Neuronal stem cell (in vitro differentiated cells): Measurements from ENCODE around the gene GNG12.

Experiments used
- DNase-seq: peaks from one replicate; pipeline ENCODE4 v3.0.0-alpha.2; 2013; ENCODE audit warnings: low spot score
- H2AFZ ChIP-seq: one replicate; pipeline ENCODE4 v1.6.1; 2013; ENCODE audit warnings: mild to moderate bottlenecking, low read length, inconsistent platforms
- H2AK5ac ChIP-seq: 2 replicates; pipeline ENCODE4 v1.6.1; 2013; ENCODE audit warnings: low read depth, mild to moderate bottlenecking, inconsistent platforms, low read length, moderate library complexity, mixed read lengths
- H2BK120ac ChIP-seq: 2 replicates; pipeline ENCODE4 v1.6.1; 2013; ENCODE audit warnings: low read depth, mild to moderate bottlenecking, inconsistent platforms, low read length, moderate library complexity, mixed read lengths
- H2BK12ac ChIP-seq: one replicate; pipeline ENCODE4 v1.6.1; 2013; ENCODE audit warnings: low read length, inconsistent platforms
- H2BK15ac ChIP-seq: 2 replicates; pipeline ENCODE4 v1.6.1; 2013; ENCODE audit warnings: mild to moderate bottlenecking, low read length, inconsistent platforms, mixed read lengths
- H2BK5ac ChIP-seq: one replicate; pipeline ENCODE4 v1.6.1; 2013; ENCODE audit warnings: inconsistent platforms, mild to moderate bottlenecking, low read length, moderate library complexity
- H3K14ac ChIP-seq: one replicate; pipeline ENCODE4 v1.6.1; 2013; ENCODE audit warnings: low read length, inconsistent platforms
- H3K18ac ChIP-seq: 2 replicates; pipeline ENCODE4 v1.6.1; 2013; ENCODE audit warnings: low read length, inconsistent platforms
- H3K23ac ChIP-seq: 2 replicates; pipeline ENCODE4 v1.6.1; 2013; ENCODE audit warnings: low read depth, mild to moderate bottlenecking, mixed read lengths, low read length, inconsistent platforms; ENCODE audit not compliant: poor library complexity
- H3K27ac ChIP-seq: replicated peaks from 3 replicates; pipeline ENCODE4 v1.5.1; 2013; ENCODE audit warnings: low read length, inconsistent platforms
- H3K27me3 ChIP-seq, 3 experiments: 2 replicates each; pipeline ENCODE4 v1.6.1; 2013; ENCODE audit warnings: low read length in 3 of 3, mild to moderate bottlenecking in 2 of 3, inconsistent platforms in 1 of 3, low read depth in 1 of 3, mixed read lengths in 1 of 3, moderate library complexity in 1 of 3; ENCODE audit not compliant: control insufficient read depth in 3 of 3, insufficient read depth in 3 of 3
- H3K36me3 ChIP-seq, 2 donors: replicated peaks in 1 of 2; 2 replicates each; pipeline ENCODE4 v1.6.1; 2013; ENCODE audit warnings: low read length in 2 of 2; ENCODE audit not compliant: control insufficient read depth in 2 of 2, insufficient read depth in 2 of 2
- H3K4ac ChIP-seq: 2 replicates; pipeline ENCODE4 v1.6.1; 2013; ENCODE audit warnings: inconsistent platforms, mild to moderate bottlenecking, low read length, moderate library complexity
- H3K4me1 ChIP-seq, 2 donors: 1 replicate in 1 of 2; 2 replicates in 1 of 2; pipeline ENCODE4 v1.6.1; 2013; ENCODE audit warnings: low read length in 2 of 2, low read depth in 1 of 2; ENCODE audit not compliant: control insufficient read depth in 2 of 2, insufficient read depth in 1 of 2
- H3K4me2 ChIP-seq: one replicate; pipeline ENCODE4 v1.6.1; 2013; ENCODE audit warnings: mild to moderate bottlenecking, low read length, inconsistent platforms; ENCODE audit not compliant: insufficient read depth, poor library complexity, severe bottlenecking
- H3K4me3 ChIP-seq, 2 donors: 2 replicates each; pipeline ENCODE4 v1.5.1; 2013; ENCODE audit warnings: low read length in 2 of 2, mild to moderate bottlenecking in 2 of 2, inconsistent platforms in 1 of 2, moderate library complexity in 1 of 2
- H3K79me1 ChIP-seq: one replicate; pipeline ENCODE4 v1.6.1; 2013; ENCODE audit warnings: low read depth, mild to moderate bottlenecking, inconsistent platforms, low read length, moderate library complexity
- H3K9ac ChIP-seq: one replicate; pipeline ENCODE4 v1.6.1; 2013; ENCODE audit warnings: mild to moderate bottlenecking, low read depth, low read length, inconsistent platforms; ENCODE audit not compliant: poor library complexity
- H3K9me3 ChIP-seq, 2 donors: replicated peaks in 1 of 2; 2 replicates each; pipeline versions ENCODE3 to v1.6.1; 2013; ENCODE audit warnings: low read length in 2 of 2, mild to moderate bottlenecking in 2 of 2, inconsistent platforms in 1 of 2, low read depth in 1 of 2, mixed read lengths in 1 of 2, moderate library complexity in 1 of 2; ENCODE audit not compliant: control insufficient read depth in 2 of 2, insufficient read depth in 1 of 2
- H4K8ac ChIP-seq: one replicate; pipeline ENCODE4 v1.6.1; 2013; ENCODE audit warnings: low read depth, mild to moderate bottlenecking, inconsistent platforms, low read length, moderate library complexity
- H4K91ac ChIP-seq: one replicate; pipeline ENCODE4 v1.6.1; 2013; ENCODE audit warnings: low read length, low read depth, mild to moderate bottlenecking, inconsistent platforms; ENCODE audit not compliant: poor library complexity
- WGBS, 2 donors: extraction: QIAGEN DNeasy Blood & Tissue Kit; methylation state at CpG; one replicate each; pipeline ENCODE4 v1.1.7; 2013; ENCODE audit warnings: missing lambda C conversion rate in 2 of 2, mixed read lengths in 1 of 2; ENCODE audit not compliant: insufficient read length in 2 of 2, insufficient replicate concordance in 1 of 2; ENCODE audit errors: extremely low coverage in 2 of 2; 5-methylcytosine and 5-hydroxymethylcytosine counted together

GNG12 gene

GRCh38 chr1:67759066-67759465 lies 74.2 kb downstream of the GNG12 start:
- no peaks in the 10 kb centered on the region for H3K9me3 ChIP-seq
- no peak overlapping the region for H3K4me3 ChIP-seq
- no peak overlapping the region for H3K23ac ChIP-seq
- peaks cover 0 to 2% of the 10 kb centered on the region in 2 donors for H3K4me1 ChIP-seq
- H2AFZ ChIP-seq = no peak overlapping the region
- H3K14ac ChIP-seq = no peak overlapping the region
- H3K4me2 ChIP-seq = no peak overlapping the region
- no peak overlapping the region for H3K18ac ChIP-seq
- no peaks in the 10 kb centered on the region for H3K36me3 ChIP-seq
- H4K91ac ChIP-seq = no peak overlapping the region
- H3K27me3 ChIP-seq = no peaks in the 10 kb centered on the region
- no peak overlapping the region for H2BK15ac ChIP-seq
- H2AK5ac ChIP-seq = no peak overlapping the region
- no CpG with 5 or more reads among the region's 3 CpGs for WGBS, 2 donors
- no peak overlapping the region for H2BK5ac ChIP-seq
- H3K27ac ChIP-seq = no peak overlapping the region
- no peak overlapping the region for H4K8ac ChIP-seq
- no peak overlapping the region for H3K4ac ChIP-seq
- DNase-seq = no peak
- no peaks in the 10 kb centered on the region for H3K79me1 ChIP-seq
- H2BK120ac ChIP-seq = no peak overlapping the region
- no peak overlapping the region for H2BK12ac ChIP-seq
- H3K9ac ChIP-seq = no peak overlapping the region

- H3K23ac ChIP-seq = no peak overlapping the region
- H3K27ac ChIP-seq = no peak overlapping the region
- H3K9me3 ChIP-seq = no peaks in the 10 kb centered on the region
- no peak overlapping the region for H2BK5ac ChIP-seq
- H2AFZ ChIP-seq = no peak overlapping the region
- no peak overlapping the region for H3K9ac ChIP-seq
- peaks cover 0 to 11% of the 10 kb centered on the region in 2 donors for H3K4me1 ChIP-seq
- no peak overlapping the region for H3K14ac ChIP-seq
- H3K79me1 ChIP-seq = no peaks in the 10 kb centered on the region
- no peak overlapping the region for H4K8ac ChIP-seq
- no peak overlapping the region for H3K4ac ChIP-seq
- H2BK120ac ChIP-seq = no peak overlapping the region
- H3K36me3 ChIP-seq = no peaks in the 10 kb centered on the region
- no peak overlapping the region for H2BK15ac ChIP-seq
- no peak overlapping the region for H3K18ac ChIP-seq
- no peak overlapping the region for H2BK12ac ChIP-seq
- H3K27me3 ChIP-seq = no peaks in the 10 kb centered on the region
- H2AK5ac ChIP-seq = no peak overlapping the region
- H4K91ac ChIP-seq = no peak overlapping the region
- DNase-seq = no peak
- H3K4me2 ChIP-seq = no peak overlapping the region
- no peak overlapping the region for H3K4me3 ChIP-seq
- WGBS, 2 donors = no CpG with 5 or more reads among the region's 2 CpGs
Measured at GRCh38 chr1:67755619-67756018, 77.6 kb downstream of the GNG12 start.

- Histone ChIP-seq H3K79me1 (no peaks in the 10 kb centered on the region), H3K27me3 (no peaks in the 10 kb centered on the region), H2BK5ac (no peak overlapping the region), H3K23ac (no peak overlapping the region), H4K91ac (no peak overlapping the region), H3K4me1 (peaks cover 3 to 13% of the 10 kb centered on the region in 2 donors), H2BK12ac (no peak overlapping the region), H3K36me3 (no peaks in the 10 kb centered on the region), H2AK5ac (no peak overlapping the region), H3K14ac (no peak overlapping the region), H2BK15ac (no peak overlapping the region), H2BK120ac (no peak overlapping the region), H3K4me2 (no peak overlapping the region), H3K4me3 (no peak overlapping the region), H2AFZ (no peak overlapping the region), H3K4ac (no peak overlapping the region), H3K18ac (no peak overlapping the region), H3K9me3 (no peaks in the 10 kb centered on the region), H3K27ac (no peak overlapping the region), H4K8ac (no peak overlapping the region), H3K9ac (no peak overlapping the region)
- DNase-seq = no peak
- WGBS, 2 donors = no CpG with 5 or more reads among the region's 2 CpGs
Measured at GRCh38 chr1:67755160-67755559, 78.1 kb downstream of the GNG12 start.

GRCh38 chr1:67754526-67754920 lies 78.7 kb downstream of the GNG12 start:
- no peak overlapping the region for H3K4me2 ChIP-seq
- H3K27me3 ChIP-seq = no peaks in the 10 kb centered on the region
- no peak overlapping the region for H3K23ac ChIP-seq
- H3K4me1 ChIP-seq = peaks cover 9 to 16% of the 10 kb centered on the region in 2 donors
- H2AFZ ChIP-seq = no peak overlapping the region
- peak overlapping the region; percentile 7 for H2BK120ac ChIP-seq
- H3K9me3 ChIP-seq = no peaks in the 10 kb centered on the region
- no peak overlapping the region for H2BK12ac ChIP-seq
- no CpG with 5 or more reads among the region's 4 CpGs for WGBS, 2 donors
- no peak overlapping the region for H3K27ac ChIP-seq
- no peak overlapping the region for H2BK5ac ChIP-seq
- no peak overlapping the region for H3K14ac ChIP-seq
- H2BK15ac ChIP-seq = no peak overlapping the region
- DNase-seq = no peak
- no peak overlapping the region for H3K9ac ChIP-seq
- no peak overlapping the region for H3K4me3 ChIP-seq
- no peaks in the 10 kb centered on the region for H3K36me3 ChIP-seq
- no peak overlapping the region for H4K91ac ChIP-seq
- H2AK5ac ChIP-seq = no peak overlapping the region
- no peak overlapping the region for H3K4ac ChIP-seq
- H3K18ac ChIP-seq = no peak overlapping the region
- no peaks in the 10 kb centered on the region for H3K79me1 ChIP-seq
- no peak overlapping the region for H4K8ac ChIP-seq
